Muscle layer of duodenum (tissue), 2 donors: ENCODE data around the gene STX11.

Source experiments
- H3K27ac ChIP-seq: one replicate; pipeline ENCODE4 v1.7.0; 2013; ENCODE audit warnings: mild to moderate bottlenecking, low read length
- H3K27me3 ChIP-seq: one replicate; pipeline ENCODE4 v1.7.0; 2013; ENCODE audit warnings: low read depth, mild to moderate bottlenecking, control low read depth, low read length
- H3K36me3 ChIP-seq, 2 donors: one replicate each; pipeline ENCODE4 v1.7.0; 2013; ENCODE audit warnings: low read length in 2 of 2, control low read depth in 1 of 2, mild to moderate bottlenecking in 1 of 2; ENCODE audit not compliant: insufficient read depth in 2 of 2, control insufficient read depth in 1 of 2
- H3K4me1 ChIP-seq, 2 donors: one replicate each; pipeline ENCODE4 v1.7.0; 2013; ENCODE audit warnings: low read length in 2 of 2, mild to moderate bottlenecking in 2 of 2, control low read depth in 1 of 2, moderate library complexity in 1 of 2; ENCODE audit not compliant: insufficient read depth in 2 of 2, control insufficient read depth in 1 of 2
- H3K4me3 ChIP-seq, 2 donors: one replicate each; pipeline ENCODE4 v1.7.0; 2013; ENCODE audit warnings: low read length in 2 of 2, low read depth in 1 of 2, mild to moderate bottlenecking in 1 of 2
- H3K9me3 ChIP-seq, 2 donors: one replicate each; pipeline ENCODE4 v1.7.0; 2013; ENCODE audit warnings: low read length in 2 of 2, control low read depth in 1 of 2, mild to moderate bottlenecking in 1 of 2; ENCODE audit not compliant: control insufficient read depth in 1 of 2
- donor health status: healthy.

Gene STX11

DNA sequence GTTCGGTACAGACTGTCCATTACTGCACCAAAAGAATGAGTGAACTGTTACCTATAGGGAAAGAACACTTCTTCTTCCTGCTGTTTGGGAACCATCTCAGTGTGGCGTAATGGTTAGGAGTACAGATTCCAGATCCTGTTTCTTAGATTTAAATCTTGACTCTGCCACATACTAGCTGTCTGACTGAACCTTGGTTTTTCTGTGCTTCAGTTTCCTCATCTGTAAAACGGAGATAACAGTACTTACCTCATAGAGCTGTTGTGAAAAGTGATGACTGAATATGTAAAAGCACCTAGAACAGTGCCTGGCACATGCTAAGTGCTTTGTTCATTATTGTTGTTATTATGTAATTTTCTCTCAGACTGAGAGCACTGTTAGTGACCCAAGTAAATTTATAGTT, 39.8 kb downstream of the STX11 start:
- Histone ChIP-seq H3K4me3 (no peak overlapping the region), H3K27ac (no peak overlapping the region), H3K9me3 (peaks cover 0 to 5% of the 10 kb centered on the region in 2 donors), H3K4me1 (peaks cover 0 to 4% of the 10 kb centered on the region in 2 donors), H3K36me3 (peaks cover 0 to 11% of the 10 kb centered on the region in 2 donors), H3K27me3 (no peaks in the 10 kb centered on the region)

DNA sequence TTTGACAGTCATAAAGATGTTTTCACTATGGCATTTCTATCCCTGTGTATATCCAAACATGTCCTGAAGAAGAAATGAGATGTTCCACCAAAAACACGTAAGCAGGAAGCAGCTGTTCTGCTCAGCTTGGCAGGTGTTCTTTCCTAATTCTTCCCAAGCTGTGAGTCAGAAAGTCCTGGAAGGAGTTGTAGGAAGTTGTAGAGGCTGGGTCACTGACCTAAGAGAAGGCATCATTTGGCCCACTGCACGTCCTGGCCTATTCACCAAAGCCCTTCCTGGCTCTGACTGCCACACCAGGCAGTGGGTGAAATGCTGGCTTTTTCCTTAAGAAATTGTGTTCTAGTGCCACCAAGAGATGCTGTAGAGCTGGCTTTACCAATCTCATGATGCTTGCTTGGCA, 40.3 kb downstream of the STX11 start:
- Histone ChIP-seq H3K4me1 (peaks cover 0 to 4% of the 10 kb centered on the region in 2 donors), H3K9me3 (peaks cover 0 to 5% of the 10 kb centered on the region in 2 donors), H3K27ac (no peak overlapping the region), H3K4me3 (no peak overlapping the region), H3K36me3 (peaks cover 0 to 11% of the 10 kb centered on the region in 2 donors), H3K27me3 (no peaks in the 10 kb centered on the region)

DNA sequence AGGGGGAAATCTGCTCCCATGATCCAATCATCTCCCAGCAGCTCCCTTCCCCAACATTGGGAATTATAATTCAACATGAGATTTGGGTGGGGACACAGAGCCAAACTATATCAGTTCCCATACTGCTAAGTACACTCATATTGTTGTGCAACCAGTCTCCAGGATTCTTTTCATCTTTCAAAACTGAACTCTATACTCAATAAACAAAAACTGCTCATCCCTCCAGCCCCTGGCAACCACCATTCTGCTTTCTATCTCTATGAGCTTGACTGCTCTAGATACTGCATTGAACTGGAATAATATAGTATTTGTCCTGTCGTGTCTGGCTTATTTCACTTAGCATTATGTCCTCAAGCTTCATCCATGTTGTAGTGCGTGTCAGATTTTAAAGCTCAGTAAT, 42.9 kb downstream of the STX11 start:
- H3K36me3 ChIP-seq: no peaks in the 10 kb centered on the region
- no peaks in the 10 kb centered on the region for H3K27me3 ChIP-seq
- no peak overlapping the region for H3K4me3 ChIP-seq
- no peaks in the 10 kb centered on the region for H3K9me3 ChIP-seq
- no peak overlapping the region for H3K27ac ChIP-seq
- H3K4me1 ChIP-seq: peaks cover 0 to 4% of the 10 kb centered on the region in 2 donors

DNA sequence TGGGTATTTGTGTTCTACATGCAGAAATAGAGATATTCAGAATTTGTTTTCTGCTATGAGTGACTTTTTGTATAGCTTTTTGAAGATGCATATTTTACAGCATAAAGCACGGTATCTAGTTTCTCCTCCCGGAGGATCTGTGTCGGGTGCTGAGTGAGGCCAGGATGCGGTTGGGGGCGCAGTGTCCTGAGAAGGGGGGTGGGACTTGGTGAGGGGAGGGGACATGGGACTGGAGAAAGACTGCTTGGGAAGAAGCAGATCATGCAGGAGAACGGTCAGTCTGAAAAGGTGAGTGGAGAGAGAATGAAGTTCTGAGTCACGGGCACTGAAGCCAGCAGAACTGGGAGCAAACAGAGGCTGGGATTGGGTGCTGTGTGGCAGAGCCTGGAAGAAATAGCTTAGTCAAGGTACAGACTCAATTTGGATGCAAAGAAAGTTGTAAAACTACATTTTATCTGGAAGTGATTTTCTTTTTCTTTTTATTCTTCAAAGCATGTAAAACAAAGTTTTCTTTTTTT, 44.0 kb downstream of the STX11 start:
- Histone ChIP-seq H3K9me3 (no peaks in the 10 kb centered on the region), H3K27ac (no peak overlapping the region), H3K4me3 (no peak overlapping the region), H3K4me1 (peaks cover 0 to 4% of the 10 kb centered on the region in 2 donors), H3K36me3 (no peaks in the 10 kb centered on the region), H3K27me3 (no peaks in the 10 kb centered on the region)

DNA sequence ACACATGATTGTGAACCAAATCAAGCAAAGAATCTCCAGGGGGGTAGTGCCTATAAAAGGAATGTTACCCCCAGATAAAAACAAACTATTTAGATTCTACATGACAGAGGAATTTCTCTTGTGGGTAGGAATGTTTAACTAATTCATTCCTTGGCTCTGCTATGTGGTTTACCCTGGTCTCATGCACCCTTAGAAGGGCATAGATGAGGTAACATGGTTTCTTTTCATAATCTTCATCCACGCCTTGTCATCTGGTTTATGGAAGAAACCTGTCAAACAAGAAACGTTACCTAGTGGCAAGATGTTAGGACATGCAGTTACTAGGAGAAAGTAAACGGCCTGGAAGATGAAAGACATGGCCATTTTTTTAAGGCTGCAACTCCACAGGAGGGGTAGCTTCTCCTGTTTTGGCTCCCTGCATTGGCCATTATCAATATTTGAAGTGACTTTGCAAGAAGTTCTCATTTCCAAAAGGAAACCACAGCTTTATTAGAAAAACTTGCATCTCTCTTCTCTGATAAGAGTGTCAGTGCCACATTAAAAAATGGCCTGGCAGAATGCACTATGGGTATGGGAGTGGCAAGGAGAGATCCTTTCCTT, 45.5 kb downstream of the STX11 start:
- Histone ChIP-seq H3K36me3 (no peaks in the 10 kb centered on the region), H3K9me3 (no peaks in the 10 kb centered on the region), H3K27ac (no peak overlapping the region), H3K4me3 (no peak overlapping the region), H3K27me3 (no peaks in the 10 kb centered on the region), H3K4me1 (peaks cover 0 to 4% of the 10 kb centered on the region in 2 donors)

DNA sequence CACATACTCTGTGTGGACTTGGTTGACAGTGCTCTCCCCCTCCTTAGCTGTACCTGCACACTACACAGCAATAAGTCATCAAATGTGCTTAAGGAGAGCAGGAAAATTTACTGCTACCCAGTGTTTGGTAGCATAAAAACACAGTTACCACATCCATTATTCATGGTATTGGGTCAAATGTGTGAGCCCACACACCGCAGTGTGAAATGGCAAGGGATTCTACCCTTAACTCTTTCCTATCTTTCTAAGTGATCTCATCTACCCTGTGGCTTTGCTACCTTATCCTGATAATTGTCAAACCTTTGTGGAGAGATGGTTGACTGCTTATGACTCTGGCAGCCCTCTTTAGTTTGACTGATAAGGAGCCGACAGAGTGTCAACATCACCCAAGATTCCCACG, 47.6 kb downstream of the STX11 start:
- Histone ChIP-seq H3K4me1 (peaks cover 0 to 4% of the 10 kb centered on the region in 2 donors), H3K27ac (no peak overlapping the region), H3K36me3 (no peaks in the 10 kb centered on the region), H3K9me3 (peaks cover 0 to 7% of the 10 kb centered on the region in 2 donors), H3K4me3 (no peak overlapping the region), H3K27me3 (no peaks in the 10 kb centered on the region)

DNA sequence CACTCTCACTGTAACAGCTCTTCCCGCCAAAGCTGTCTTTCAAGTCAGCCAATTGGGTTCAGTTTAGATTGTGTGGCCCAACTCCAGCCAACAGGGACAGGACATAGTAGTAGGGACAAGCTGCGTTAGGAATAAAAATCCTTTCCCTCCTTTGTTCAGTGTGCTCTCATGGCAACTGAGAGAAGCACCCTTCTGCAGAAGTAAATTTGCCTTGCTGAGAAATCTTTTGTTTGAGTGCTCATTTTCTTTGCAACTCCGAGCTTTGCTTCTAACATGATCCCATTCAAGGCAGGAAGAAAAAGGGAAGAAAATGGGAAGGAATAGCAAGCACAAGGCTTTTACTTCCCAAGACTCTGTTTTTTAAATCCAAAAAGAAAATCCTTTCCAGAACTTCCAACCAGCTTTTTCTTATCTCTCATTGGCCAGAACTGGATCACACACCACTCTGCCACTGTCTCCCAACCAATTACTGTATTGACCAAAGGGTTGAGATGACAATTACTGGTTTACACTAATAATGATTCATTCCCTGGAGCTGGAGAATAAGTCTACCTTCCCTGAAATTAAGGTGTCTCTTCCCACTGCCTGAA, 52.7 kb downstream of the STX11 start:
- H3K4me1 ChIP-seq: no peaks in the 10 kb centered on the region
- H3K9me3 ChIP-seq: peaks cover 0 to 22% of the 10 kb centered on the region in 2 donors
- no peaks in the 10 kb centered on the region for H3K27me3 ChIP-seq
- peak overlapping the region in 1 of 2 donors; percentile 31 for H3K4me3 ChIP-seq
- no peak overlapping the region for H3K27ac ChIP-seq
- no peaks in the 10 kb centered on the region for H3K36me3 ChIP-seq

DNA sequence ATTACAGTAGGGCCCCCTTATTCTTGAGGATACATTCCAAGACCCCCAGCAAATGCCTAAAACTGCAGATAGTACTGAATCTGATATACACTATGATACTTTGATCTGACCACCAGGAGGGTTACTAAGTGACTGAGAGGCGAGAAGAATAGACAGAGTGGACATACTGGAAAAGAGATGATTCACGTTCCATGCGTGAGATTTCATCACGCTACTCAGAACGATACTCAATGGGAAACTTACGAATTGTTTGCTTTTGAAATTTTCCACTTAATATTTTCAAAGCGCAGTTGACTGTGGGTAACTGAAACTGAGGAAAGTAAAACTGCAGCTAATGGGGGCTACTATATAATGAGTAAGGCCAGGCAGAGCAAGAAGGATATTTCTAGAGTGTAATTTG, 60.8 kb downstream of the STX11 start:
- Histone ChIP-seq H3K27ac (no peak overlapping the region), H3K36me3 (no peaks in the 10 kb centered on the region), H3K27me3 (no peaks in the 10 kb centered on the region), H3K4me1 (peaks cover 8 to 10% of the 10 kb centered on the region in 2 donors), H3K9me3 (no peaks in the 10 kb centered on the region), H3K4me3 (no peak overlapping the region)

DNA sequence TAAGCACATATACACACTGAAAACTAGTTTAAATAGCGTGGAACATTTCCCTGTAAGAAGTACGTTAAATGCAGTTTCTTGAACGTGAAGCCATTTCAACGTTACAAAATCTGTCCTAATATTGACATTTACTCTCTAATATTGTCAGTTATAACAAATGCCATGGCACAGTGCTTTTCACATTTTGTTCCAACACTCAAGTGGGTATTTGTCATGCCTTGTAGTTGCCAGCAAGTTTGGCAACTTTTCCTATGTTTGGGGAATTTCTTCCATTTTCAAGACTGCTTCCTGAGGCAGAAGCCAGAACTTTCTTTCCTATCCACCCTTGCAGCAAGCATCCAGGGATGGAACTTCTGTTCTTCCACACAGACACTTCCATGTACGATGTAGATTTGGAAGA, 63.0 kb downstream of the STX11 start:
- Histone ChIP-seq H3K9me3 (no peaks in the 10 kb centered on the region), H3K27ac (no peak overlapping the region), H3K27me3 (no peaks in the 10 kb centered on the region), H3K36me3 (no peaks in the 10 kb centered on the region), H3K4me3 (no peak overlapping the region), H3K4me1 (peaks cover 8 to 19% of the 10 kb centered on the region in 2 donors)

DNA sequence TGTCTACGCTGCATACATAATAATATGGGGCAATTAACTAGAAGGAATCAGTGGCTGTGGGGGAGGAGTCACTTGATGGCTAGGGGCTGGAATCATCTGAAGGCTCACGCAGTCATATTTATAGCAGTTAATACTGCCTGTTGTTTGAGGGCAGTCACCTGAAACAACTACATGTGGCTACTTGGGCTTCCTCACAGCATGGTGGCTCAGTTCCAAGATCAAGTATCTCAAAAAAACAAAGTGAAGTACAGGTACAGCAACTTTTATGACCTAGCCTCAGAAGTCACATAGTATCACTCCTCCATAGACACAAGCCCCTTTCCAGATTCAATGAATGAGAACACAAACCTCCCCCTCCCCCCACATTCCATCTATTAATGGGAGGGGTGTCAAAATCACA, 63.7 kb downstream of the STX11 start:
- Histone ChIP-seq H3K27me3 (no peaks in the 10 kb centered on the region), H3K27ac (no peak overlapping the region), H3K4me3 (no peak overlapping the region), H3K9me3 (no peaks in the 10 kb centered on the region), H3K4me1 (peaks cover 8 to 19% of the 10 kb centered on the region in 2 donors), H3K36me3 (no peaks in the 10 kb centered on the region)

DNA sequence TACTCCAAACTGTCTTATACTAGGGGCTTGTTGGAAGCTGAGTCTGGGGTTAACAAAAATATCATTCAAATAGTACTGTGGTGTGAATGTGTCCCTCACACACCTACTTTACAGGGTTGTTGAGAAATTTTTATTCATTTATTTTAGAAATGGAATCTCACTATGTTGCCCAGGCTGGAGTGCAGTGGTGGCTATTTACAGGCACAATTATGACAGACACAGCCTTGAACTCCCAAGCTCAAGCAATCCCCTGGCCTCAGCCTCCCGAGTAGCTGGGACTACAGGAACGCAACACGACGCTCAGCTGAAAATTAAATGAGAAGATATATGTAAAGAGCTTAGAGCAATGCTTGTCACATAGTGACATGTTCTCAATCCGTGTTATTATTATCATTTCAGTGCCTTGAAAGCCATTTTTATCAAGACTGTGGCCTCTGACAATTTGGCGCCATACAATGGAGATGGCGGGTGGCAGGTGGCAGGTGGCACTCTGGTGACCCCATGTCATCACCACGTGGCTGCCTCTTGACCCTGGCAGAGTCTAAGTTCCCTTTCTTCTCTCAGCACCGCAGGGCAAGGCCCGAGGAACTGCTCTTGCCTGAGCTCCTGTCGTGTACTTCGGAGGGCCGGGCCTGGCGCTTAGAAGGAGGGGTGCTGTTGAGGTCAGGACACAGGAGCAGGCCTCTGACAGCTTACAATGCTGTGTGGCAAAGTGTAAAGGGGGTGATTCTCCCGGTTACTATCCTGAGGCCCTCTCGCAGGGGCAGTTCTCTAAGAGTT, 64.5 kb downstream of the STX11 start:
- no peaks in the 10 kb centered on the region for H3K27me3 ChIP-seq
- H3K9me3 ChIP-seq: no peaks in the 10 kb centered on the region
- peak overlapping the region; percentile 87 for H3K27ac ChIP-seq
- peak overlapping the region; percentile 83 to 89 for H3K4me3 ChIP-seq
- peaks cover 8 to 19% of the 10 kb centered on the region in 2 donors for H3K4me1 ChIP-seq
- H3K36me3 ChIP-seq: no peaks in the 10 kb centered on the region
